CD14-positive monocyte (primary cell): ENCODE results near the gene ZSWIM3. TPM values are rescaled to one million over a fixed set of nuclear protein-coding genes. Genes with fewer than 3 reads are reported as not detected.

Experiments
- DNase-seq, 3 donors: peaks; one replicate each; pipeline ENCODE4 v3.0.0-alpha.2; 2011 to 2022
- H2AFZ ChIP-seq: 2 replicates; pipeline ENCODE4 v1.6.0; 2012; ENCODE audit warnings: mild to moderate bottlenecking, low read depth, low read length, inconsistent platforms; ENCODE audit not compliant: insufficient read depth, poor library complexity, severe bottlenecking
- H3K27ac ChIP-seq, 2 donors: 1 replicate in 1 of 2; 2 replicates in 1 of 2; pipeline ENCODE4 v1.5.1; 2012 to 2013; ENCODE audit warnings: low read length in 2 of 2, control low read depth in 1 of 2, inconsistent platforms in 1 of 2, low read depth in 1 of 2, mild to moderate bottlenecking in 1 of 2
- H3K27me3 ChIP-seq, 2 donors: one replicate each; pipeline versions ENCODE4 v1.6.0 to v1.6.1; 2011 to 2013; ENCODE audit warnings: low read length in 2 of 2; ENCODE audit not compliant: control insufficient read depth in 2 of 2, insufficient read depth in 2 of 2
- H3K36me3 ChIP-seq, 2 donors: replicated peaks in 1 of 2; 1 replicate in 1 of 2; 2 replicates in 1 of 2; pipeline versions ENCODE4 v1.5.1 to v1.6.1; 2012 to 2013; ENCODE audit warnings: low read length in 2 of 2, control low read depth in 1 of 2, inconsistent platforms in 1 of 2, mild to moderate bottlenecking in 1 of 2; ENCODE audit not compliant: insufficient read depth in 2 of 2, control insufficient read depth in 1 of 2
- H3K4me1 ChIP-seq, 2 donors: 1 replicate in 1 of 2; 2 replicates in 1 of 2; pipeline versions ENCODE4 v1.5.1 to v1.6.1; 2012 to 2013; ENCODE audit warnings: low read length in 2 of 2, control low read depth in 1 of 2, inconsistent platforms in 1 of 2, mild to moderate bottlenecking in 1 of 2, moderate library complexity in 1 of 2; ENCODE audit not compliant: insufficient read depth in 2 of 2, control insufficient read depth in 1 of 2
- H3K4me2 ChIP-seq: replicated peaks from 2 replicates; pipeline ENCODE3; 2012; ENCODE audit warnings: low read length, moderate library complexity, mild to moderate bottlenecking; ENCODE audit not compliant: poor library complexity, severe bottlenecking; ENCODE audit errors: extremely low read depth
- H3K4me3 ChIP-seq, 3 experiments: fragments of 200-600 bp in 1 of 3; sonication (generic) in 1 of 3; replicated peaks in 1 of 3; 1 replicate in 2 of 3; 2 replicates in 1 of 3; pipeline ENCODE4 v1.5.1; 2011 to 2013; ENCODE audit warnings: low read length in 3 of 3, mild to moderate bottlenecking in 3 of 3, control low read depth in 2 of 3, low read depth in 2 of 3, inconsistent platforms in 1 of 3, moderate library complexity in 1 of 3
- H3K79me2 ChIP-seq: 2 replicates; pipeline ENCODE4 v1.6.0; 2012; ENCODE audit warnings: mild to moderate bottlenecking, control low read depth, inconsistent platforms, low read length, moderate library complexity; ENCODE audit not compliant: insufficient read depth
- H3K9ac ChIP-seq: 2 replicates; pipeline ENCODE4 v1.6.0; 2017; ENCODE audit warnings: low read length, mild to moderate bottlenecking; ENCODE audit not compliant: insufficient read depth, poor library complexity, severe bottlenecking
- H3K9me3 ChIP-seq, 2 donors: replicated peaks in 1 of 2; 1 replicate in 1 of 2; 2 replicates in 1 of 2; pipeline versions ENCODE4 v1.5.1 to v1.6.1; 2012 to 2013; ENCODE audit warnings: low read length in 2 of 2, control low read depth in 1 of 2; ENCODE audit not compliant: control insufficient read depth in 1 of 2, insufficient read depth in 1 of 2
- H4K20me1 ChIP-seq: 2 replicates; pipeline ENCODE4 v1.6.0; 2012; ENCODE audit warnings: mild to moderate bottlenecking, low read length, control low read depth, moderate library complexity; ENCODE audit not compliant: insufficient read depth
- H3K27ac Mint-ChIP-seq, 7 donors: one replicate each; pipeline ENCODE4 v1.8.0; 2020; ENCODE audit warnings: mild to moderate bottlenecking in 7 of 7, mixed read lengths in 7 of 7, moderate library complexity in 6 of 7, inconsistent platforms in 2 of 7
- H3K27me3 Mint-ChIP-seq, 3 donors: one replicate each; pipeline ENCODE4 v1.8.0; 2021 to 2022; ENCODE audit warnings: low read depth in 3 of 3, mild to moderate bottlenecking in 3 of 3, mixed read lengths in 3 of 3, moderate library complexity in 3 of 3, inconsistent platforms in 1 of 3
- H3K36me3 Mint-ChIP-seq, 2 donors: one replicate each; pipeline ENCODE4 v1.8.0; 2020; ENCODE audit warnings: mixed read lengths in 2 of 2, inconsistent platforms in 1 of 2, mild to moderate bottlenecking in 1 of 2
- H3K4me1 Mint-ChIP-seq: one replicate; pipeline ENCODE4 v1.8.0; 2020; ENCODE audit warnings: mild to moderate bottlenecking, mixed read lengths
- H3K4me3 Mint-ChIP-seq, 2 donors: one replicate each; pipeline ENCODE4 v1.8.0; 2020; ENCODE audit warnings: mild to moderate bottlenecking in 2 of 2, mixed read lengths in 2 of 2, moderate library complexity in 1 of 2
- H3K9me3 Mint-ChIP-seq, 7 donors: one replicate each; pipeline ENCODE4 v1.8.0; 2020 to 2022; ENCODE audit warnings: mixed read lengths in 7 of 7, mild to moderate bottlenecking in 6 of 7, moderate library complexity in 6 of 7, inconsistent platforms in 2 of 7
- CTCF ChIP-seq: fragments of 200-600 bp; IDR thresholded peaks from one replicate; pipeline ENCODE4 v1.8.0; 2022; ENCODE audit warnings: antibody characterized with exemption, mild to moderate bottlenecking
- WGBS: methylation state at CpG from one replicate; pipeline ENCODE4 v1.1.5; 2013; ENCODE audit warnings: missing lambda C conversion rate; ENCODE audit not compliant: insufficient coverage; 5-methylcytosine and 5-hydroxymethylcytosine counted together
- intact Hi-C, 2 donors: fragments of 100-400 bp; cut with micrococcal nuclease; formaldehyde crosslinking; loops; one replicate each; pipeline versions ENCODE4 v1.15.0 to v1.15.1; 2023
- polyA plus RNA-seq, 3 donors: library from polyadenylated mRNA; depleted of rRNA in 1 of 3; unstranded in 2 of 3; stranded (reverse) in 1 of 3; fragments of 300-500 nt in 2 of 3; fragments of >200 nt in 1 of 3; fragmentation: Illumina TruSeq in 2 of 3; gene quantifications; 1 replicate in 2 of 3; 2 replicates in 1 of 3; pipeline ENCODE4 v1.2.3, GENCODE V29; 2012 to 2021

ZSWIM3 gene
- polyA plus RNA-seq, 3 donors: 0.29 to 1.5 (median 0.64) TPM

DNA sequence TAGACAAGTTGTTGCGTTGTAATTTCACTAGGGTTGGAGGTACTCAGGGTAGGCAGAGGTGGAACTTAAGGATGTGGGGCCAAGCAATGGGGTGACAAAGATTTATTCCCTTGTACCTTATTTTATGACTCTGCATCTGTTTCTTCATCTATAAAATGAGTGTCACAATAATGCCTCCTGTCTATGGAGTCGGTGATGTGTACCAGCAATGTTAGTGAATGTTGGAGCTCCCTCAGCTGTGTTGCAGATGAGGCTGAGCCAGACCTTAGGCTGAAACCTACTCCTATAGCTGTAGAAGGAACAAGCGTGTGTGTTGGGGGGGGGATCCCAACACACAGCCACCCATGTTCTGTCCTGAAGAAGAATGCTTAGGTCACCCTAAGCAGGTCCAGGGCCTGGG, 40.5 kb upstream of the ZSWIM3 start:
- Histone ChIP-seq H3K9me3 (no peaks in the 10 kb centered on the region), H3K4me2 (no peak overlapping the region), H3K27me3 (peaks cover 0 to 1% of the 10 kb centered on the region in 2 donors), H3K36me3 (peaks cover 5 to 23% of the 10 kb centered on the region in 2 donors), H2AFZ (no peak overlapping the region), H3K4me1 (peaks cover 20 to 35% of the 10 kb centered on the region in 2 donors), H3K4me3 (no peak overlapping the region), H3K9ac (no peak overlapping the region), H3K79me2 (peaks cover 37% of the 10 kb centered on the region), H3K27ac (no peak overlapping the region), H4K20me1 (peaks cover 2% of the 10 kb centered on the region)
- H3K4me1 Mint-ChIP-seq: peaks cover 34% of the 10 kb centered on the region
- WGBS: no CpG with 5 or more reads among the region's 3 CpGs
- H3K36me3 Mint-ChIP-seq: peaks cover 10 to 17% of the 10 kb centered on the region in 2 donors
- no peak for DNase-seq
- no peak overlapping the region for H3K4me3 Mint-ChIP-seq
- H3K9me3 Mint-ChIP-seq: no peaks in the 10 kb centered on the region
- peak overlapping the region in 4 of 7 donors; percentile 27 to 64 (median 50) for H3K27ac Mint-ChIP-seq
- TF ChIP-seq CTCF: no peak
- H3K27me3 Mint-ChIP-seq: peaks cover 1 to 8% (median 5%) of the 10 kb centered on the region in 3 donors
- intact Hi-C loops: loop anchor here in 1 of 2 donors (10.0 kb wide), 1 partner anchor 118 kb away; the partner anchor contains the start of gene PCIF1

DNA sequence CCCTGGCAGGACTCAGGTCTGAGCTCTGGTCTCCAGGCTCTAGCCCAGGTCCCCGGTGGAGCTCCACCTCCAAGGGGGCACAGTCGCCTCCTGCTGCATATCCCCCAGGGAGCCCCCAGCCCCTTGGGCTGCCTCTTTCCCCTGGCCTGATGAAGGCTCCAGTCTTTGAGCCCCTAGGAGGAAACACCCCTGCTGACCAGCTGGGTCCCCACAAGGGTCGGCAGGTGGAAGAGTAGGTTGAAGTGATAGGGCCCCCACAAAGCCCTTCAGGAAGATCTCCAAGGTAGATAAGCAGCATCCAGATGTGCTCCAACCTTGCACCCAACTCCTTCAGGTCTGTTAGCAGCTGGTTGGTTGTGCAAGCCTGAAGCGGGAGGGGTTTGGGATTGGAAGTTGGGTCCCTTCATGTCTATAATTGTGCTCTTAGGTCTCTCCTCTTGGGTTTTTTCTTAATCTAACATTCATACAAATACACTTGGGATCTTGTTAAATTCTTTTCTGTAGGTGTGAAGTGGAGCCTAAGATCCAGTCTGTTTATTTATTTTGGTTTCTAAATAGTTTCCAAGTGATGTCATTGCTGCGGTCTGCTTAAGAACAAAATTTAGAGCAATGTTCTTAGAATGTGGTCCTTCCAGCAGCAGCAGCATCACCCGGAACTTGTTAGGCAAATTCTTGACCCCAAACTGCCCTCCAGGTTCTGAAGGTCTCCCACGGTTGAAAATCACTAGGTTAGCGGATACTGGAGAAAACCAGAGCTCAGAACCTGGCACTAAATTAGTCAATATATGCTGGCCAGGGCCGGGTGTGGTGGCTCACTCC, 39.8 kb upstream of the ZSWIM3 start:
- intact Hi-C loops: loop anchor here in 1 of 2 donors (10.0 kb wide), 1 partner anchor 117 kb away; the partner anchor contains the start of gene PCIF1
- H3K4me2 ChIP-seq: no peak overlapping the region
- H3K36me3 ChIP-seq: peaks cover 5 to 23% of the 10 kb centered on the region in 2 donors
- H3K9me3 ChIP-seq: no peaks in the 10 kb centered on the region
- 88% methylated on average over 6 of the region's 9 CpGs for WGBS
- Mint-ChIP-seq H3K27me3 (peaks cover 8 to 14% (median 12%) of the 10 kb centered on the region in 3 donors), H3K4me3 (no peak overlapping the region), H3K36me3 (peaks cover 12 to 15% of the 10 kb centered on the region in 2 donors), H3K27ac (peak overlapping the region in 2 of 7 donors; percentile 11 to 19), H3K9me3 (peaks cover 0 to 2% (median 0%) of the 10 kb centered on the region in 7 donors), H3K4me1 (peaks cover 34% of the 10 kb centered on the region)
- peaks cover 31% of the 10 kb centered on the region for H3K79me2 ChIP-seq
- no peak overlapping the region for H2AFZ ChIP-seq
- H3K9ac ChIP-seq: no peak overlapping the region
- H3K4me3 ChIP-seq: no peak overlapping the region
- no peaks in the 10 kb centered on the region for H4K20me1 ChIP-seq
- H3K27ac ChIP-seq: no peak overlapping the region
- H3K27me3 ChIP-seq: peaks cover 0 to 8% of the 10 kb centered on the region in 2 donors
- peaks cover 17 to 31% of the 10 kb centered on the region in 2 donors for H3K4me1 ChIP-seq
- no peak for DNase-seq
- TF ChIP-seq CTCF: no peak
